Stimulated activated CD4-positive, alpha-beta T cell treated with anti-CD3 and anti-CD28 coated beads, Interleukin-2, amount 100 ng/mL, for 4 hours (primary cell): ENCODE data around the gene ANKRD42.

Experiments
- DNase-seq: peaks from one replicate; pipeline ENCODE4 v3.0.0-alpha.2; 2020; ENCODE audit warnings: low read depth

Gene ANKRD42

DNA sequence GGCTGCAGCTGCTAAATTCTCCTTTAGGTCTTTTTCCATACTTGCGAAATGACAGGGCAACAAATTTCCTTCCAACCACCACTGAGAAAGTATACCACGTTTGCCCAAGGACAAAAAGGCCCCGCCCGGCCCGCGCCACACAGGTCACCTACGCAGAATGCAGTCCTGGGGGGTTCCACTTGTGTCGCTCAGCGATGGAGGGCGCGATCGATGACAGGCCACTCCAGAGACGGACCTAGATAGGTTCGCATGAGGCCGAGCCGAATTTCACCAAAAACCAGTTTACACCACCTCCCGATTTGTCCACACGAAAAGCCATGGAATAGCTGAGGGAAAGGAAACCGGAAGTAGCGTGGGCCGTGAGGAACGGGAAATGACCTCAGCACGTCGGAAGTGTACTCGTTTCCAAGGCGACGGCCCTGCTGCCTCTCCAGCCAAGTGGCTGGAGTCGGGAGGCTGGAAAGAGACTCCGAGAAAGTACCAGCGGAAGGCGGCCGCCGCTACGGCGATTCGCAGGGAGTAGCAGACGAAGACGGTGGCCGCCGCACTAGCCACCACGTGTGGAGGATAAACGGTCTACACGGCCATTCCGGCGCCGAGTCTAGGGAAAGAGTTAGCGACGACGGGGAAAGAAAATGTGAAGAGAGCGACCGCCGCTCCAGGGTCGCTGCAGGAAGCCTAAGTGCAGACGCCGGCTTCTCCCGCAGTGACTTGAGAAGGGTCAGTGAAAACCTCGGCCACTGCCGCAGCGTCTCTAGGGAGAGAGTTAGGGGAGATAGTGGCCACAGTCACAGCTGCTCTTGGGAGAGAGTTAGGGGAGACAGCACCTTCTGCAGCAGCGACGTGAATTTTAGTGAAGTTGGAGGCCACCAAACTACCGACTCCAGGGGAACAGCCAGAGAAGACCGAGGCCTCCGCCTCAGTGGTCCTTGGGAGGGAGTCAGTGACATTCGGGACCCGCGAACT lies at the start of gene ANKRD42:
ANKRD42 (plus strand) TSS at position 398 of the 966 bp plus-strand sequence. CDS start 959 bp downstream, outside the sequence.
- peak; percentile 78 for DNase-seq

DNA sequence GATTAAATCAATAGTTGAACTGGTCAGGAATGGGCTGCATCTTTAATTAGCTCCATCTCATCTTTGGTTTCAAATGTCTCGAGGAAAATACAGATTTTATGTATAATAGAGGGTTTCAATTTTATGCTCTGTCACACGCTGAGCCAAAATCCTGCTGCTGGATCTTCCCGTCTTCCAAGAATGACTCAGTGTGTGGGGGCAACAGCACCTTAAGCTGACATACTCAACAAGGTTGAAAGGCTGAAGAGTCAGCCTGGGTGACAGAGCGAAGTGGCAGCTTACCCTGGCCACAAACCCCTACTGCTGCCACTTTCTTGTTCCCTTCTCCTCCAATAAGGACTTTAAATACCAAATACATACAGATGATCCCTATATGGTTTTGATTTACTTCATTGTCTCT lies 45.6 kb upstream of the ANKRD42 start:
- no peak for DNase-seq

DNA sequence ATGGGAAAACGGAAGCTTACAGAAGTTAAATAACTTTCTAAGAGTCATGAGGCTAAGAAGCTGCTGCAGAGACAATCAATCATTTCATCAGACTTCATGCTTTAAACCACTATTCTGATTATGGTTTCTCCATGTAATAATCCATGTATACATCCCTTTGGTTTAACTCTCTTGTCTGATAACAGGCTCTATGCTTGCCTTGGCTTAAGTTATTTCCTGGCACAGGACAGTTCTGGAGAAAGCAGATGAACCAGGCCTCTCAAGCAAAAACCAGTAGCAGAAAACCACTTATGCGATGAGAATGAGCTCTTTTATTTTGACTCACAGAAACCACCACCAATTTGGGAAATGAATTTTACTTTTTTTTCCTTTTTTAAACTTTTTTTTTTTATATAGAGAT lies 43.1 kb upstream of the ANKRD42 start:
- no peak for DNase-seq

DNA sequence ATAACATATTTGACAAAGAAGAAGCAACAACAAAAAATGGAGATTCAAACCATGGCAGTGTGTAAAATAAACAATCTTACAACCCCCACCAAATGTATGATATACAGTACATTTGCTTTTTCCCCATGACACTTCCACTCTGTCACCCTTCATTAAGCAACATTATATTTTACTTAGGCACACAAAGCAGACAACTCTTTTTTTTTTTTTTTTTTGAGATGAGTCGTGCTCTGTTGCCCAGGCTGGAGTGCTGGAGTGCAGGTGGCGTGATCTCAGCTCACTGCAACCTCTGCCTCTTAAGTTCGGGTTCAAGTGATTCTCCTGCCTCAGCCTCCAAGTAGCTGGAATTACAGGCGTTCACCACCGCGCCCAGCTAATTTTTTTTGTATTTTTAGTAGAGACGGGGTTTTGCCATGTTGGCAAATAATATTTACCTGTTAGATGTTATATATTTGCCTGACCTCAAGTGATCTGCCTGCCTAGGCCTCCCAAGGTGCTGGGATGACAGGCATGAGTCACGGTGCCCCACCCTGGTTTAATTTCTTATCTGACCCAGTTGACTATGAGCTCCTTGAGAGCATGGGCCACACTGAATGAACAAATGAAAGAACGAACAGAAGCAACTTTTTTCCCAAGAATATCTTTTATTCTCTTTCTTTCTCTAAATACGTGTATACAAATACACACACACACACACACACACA lies 42.1 kb upstream of the ANKRD42 start:
- no peak for DNase-seq

DNA sequence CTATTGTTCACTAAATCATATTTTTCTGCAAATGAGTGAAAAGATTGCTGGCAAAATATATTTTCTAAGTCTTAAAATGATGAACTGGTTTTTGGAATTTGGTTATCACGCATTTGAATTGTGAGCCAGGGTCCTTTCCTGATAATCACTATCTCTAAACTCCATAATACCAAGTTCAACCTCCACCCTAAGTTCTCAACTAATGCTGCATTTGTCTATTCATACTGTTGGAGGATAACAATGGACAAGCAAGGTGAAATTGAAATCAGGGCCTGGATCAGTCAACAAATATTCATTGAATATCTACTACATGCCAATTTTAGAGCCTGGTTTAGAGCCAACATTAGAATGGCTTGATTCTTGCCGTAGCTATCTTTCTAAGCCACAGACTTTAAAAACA lies 41.2 kb upstream of the ANKRD42 start:
- no peak for DNase-seq

DNA sequence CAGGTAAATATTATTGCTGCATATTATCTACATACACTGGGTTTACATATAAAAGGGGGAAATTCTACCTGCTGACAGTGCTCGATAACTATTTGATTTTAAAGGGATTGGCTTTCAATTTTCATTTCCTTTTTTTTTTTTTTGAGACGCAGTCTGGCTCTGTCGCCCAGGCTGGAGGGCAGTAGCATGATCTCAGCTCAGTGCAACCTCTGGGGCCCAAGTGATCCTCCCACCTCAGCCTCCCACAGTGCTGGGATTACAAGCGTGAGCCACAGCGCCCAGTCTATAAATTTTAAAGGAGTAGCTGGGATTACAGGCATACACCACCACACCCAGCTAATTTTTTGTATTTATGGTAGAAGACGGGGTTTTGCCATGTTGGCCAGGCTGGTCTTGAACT lies 39.7 kb upstream of the ANKRD42 start:
- no peak for DNase-seq

DNA sequence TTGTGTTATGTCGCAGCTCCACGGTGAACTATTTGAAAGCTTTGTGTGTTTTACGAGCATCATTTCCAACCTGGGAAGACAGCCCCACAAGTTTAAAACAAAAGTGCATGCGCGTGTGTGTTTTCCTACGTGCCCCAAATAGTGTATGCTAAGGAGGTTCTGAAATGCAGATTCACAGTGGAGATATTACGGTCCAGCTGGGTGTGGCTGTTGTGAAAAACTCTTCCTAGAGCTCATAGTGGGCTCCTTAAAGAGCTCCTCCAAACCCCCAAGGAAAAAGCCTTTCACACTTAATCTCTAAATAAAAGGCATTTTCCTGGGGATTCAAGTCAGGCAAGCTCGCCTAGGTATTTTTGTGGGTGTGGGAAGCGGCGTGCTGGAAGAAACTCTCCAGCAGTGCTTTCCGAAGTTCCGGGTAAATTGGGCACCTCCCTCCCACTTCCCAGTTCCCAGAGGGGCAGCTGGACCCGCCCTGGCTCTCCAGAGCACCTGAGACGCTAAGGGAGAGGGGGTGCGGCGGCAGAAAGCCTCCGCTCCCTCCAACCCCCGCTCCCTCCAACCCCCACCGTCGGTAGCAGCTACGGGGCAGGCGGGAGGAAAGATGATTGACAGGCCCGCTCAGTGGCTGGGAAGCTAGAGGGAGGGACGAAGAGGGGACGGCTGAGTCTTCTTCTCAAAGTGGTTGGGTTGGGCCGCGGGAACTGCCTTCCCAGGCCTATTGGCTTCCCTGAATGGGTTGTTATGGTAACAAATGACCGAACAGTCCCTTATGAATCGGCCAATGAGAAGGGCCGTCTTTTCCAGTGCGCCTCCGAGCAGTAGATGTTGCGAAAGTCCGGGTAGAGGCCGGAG lies 37.1 kb upstream of the ANKRD42 start:
- peak; percentile 97 for DNase-seq

DNA sequence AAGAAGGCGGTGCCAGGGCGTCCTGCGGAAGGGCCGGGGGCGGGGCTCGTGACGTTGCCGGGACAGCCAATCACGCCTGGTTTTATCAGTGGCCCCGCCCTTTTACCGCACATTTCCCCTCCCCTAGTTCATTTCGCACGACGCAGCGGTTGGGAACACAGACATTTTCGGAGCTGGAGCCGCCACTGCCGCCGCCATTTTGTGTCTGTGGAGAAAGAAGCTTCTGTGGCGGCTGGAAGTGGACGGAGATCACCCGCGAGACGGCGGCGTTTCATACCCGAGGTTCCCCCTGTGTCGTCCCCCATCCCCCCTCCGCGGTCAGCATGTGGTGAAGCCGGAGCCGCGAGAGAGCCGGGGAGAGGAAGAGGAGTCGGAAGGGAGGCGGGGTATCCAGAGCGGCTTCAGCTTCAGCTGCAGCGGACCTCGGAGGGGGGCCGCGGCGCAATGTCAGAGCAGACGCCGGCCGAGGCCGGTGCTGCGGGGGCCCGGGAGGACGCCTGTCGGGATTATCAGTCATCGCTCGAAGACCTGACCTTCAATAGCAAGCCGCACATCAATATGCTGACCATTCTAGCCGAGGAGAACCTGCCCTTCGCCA lies 36.4 kb upstream of the ANKRD42 start, which contains the start of gene PCF11:
PCF11 (plus strand) TSS at position 136 of the 598 bp plus-strand sequence; CDS start at position 445, 309 bp downstream.
- DNase-seq: no peak

DNA sequence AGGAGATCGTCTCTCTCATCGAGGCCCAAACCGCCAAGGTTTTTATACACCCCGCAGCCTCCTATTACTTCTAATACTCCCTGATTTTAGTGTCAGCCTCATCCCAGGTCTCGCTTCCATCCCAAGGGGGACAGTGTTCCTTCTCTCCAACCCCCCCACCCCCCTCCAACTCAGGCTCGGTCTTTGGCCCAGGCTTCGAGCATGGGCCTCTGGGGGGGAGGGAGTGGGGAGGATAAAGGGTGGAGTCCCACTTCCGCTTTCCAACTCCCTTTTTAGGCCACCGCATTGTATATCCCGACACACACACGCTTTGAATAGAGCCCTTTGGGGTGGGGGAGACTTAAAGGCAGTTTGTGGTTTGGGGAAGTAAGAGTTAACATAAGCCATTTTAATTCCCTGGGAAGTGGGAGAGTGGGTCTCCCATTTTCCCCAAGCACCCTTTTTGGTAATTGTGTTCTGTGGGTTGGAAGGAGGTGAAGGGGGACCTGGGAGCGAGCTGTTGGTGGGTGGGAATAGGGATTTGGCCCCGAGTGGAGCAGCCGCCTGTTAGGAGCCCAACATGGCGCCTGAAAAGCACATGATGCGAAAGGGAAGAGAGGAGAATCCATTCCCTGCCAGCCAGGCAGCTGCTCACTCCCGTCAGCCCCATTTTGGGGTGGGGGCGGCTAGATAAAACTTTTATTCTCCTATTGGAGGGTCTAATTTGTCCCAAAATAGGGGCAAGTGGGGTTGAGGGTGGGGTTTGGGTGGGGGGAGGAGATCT lies 35.7 kb upstream of the ANKRD42 start:
- DNase-seq: peak; percentile 24

DNA sequence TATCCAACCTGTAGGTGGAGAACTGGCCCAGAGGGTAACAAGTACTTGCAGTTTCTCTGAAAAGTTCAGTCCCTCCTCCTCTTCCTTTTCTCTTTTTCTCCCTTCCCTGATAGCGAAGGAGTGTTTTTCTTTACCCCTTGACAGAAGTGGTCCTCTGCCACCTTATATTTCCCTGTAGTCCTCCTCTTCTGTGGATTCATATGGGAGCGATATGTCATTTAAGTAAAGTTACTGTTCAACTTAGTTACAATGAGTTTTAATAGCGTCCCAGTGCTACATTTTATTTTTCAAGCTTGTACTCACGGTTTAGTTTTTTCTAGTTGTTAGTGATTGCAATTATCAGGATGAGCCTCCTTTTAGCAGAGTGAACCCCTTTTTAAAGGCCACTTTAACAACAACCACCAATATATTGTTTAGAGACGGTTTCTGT lies 35.1 kb upstream of the ANKRD42 start:
- DNase-seq: no peak

DNA sequence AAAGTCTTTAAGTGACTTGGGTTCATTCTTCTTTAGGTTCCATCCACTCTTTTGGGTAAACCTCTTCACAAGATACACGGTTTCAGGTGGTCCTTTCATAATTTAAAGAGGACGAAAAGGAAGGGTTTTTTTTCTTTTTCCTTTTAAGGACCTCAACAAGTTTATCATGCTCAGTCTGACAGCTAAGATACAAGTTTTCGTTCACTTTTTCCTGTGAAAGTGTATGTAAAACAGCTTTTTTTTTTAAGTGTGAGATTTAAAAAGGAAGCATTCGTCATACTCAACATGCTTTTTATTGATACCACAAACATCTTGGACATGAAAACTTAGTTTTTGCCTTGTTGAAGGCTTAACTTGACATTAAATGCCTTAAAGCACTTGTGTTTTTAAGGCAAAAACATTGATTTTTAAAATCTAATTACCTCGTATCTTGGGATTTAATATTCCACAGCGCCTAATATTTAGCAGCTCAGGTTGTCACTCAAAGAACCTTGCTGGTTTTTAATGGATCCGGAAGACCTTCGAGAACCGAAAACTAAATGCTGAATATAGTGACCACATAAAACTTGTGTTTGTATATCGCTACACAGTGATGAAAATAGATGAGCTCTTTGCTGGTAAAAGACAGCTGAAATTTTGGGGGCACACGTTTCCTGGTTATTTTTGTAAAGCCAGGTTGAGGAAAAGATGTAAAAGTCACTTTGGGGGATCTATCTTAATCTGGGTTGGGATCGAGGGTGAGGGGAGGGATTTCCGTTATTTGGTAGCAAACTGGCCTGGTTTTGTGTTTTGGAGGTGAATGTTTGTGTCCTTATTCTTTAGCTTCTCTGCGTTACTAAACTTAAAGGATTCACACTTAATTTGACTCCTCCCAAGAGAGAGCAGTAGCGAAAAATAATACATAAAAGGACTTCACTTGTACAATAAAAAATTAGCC lies 34.3 kb upstream of the ANKRD42 start:
- no peak for DNase-seq

DNA sequence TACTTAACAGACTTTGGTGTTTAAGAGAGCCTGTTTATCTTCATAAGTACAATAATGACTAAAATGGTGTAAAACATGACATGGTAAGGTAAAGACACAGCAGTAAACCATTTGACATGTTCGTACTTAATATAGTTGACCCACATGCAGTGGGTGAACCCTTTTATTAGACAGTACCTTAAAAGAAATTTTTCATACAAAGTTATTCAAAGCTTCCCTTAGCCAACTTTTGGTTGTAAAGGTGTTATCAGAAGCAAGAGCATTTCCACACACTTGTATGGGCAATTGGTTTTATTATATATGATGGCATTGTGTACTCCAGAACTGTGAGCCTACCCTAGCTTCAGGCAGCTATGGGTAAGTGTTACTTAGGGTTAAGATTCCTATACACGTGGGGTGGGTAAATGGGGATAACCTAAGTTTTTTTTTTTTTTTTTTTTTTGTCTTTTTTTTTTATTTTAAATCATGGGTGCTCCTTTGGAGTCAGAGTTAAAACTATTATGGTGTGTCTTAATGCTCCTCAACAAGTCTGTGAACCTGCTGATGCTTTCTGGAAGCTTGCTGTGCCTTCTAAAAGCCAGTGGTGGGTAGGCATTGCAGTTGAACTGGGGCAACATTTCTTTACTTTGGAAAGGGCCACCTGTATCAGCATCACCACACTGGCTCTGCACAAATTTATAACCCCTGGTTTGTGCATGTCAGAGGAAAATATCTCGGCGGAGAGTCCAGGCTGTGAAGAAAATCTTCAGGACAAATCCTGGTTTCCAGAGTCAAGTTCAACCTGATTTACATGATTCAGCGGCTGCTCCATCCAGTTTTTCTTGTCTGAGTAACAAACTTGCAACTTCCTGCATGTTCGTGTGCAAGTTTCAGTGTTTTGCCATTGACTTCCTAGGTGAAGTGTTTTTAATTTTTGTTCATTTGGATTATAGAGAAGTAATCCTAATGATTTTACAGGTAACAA lies 33.3 kb upstream of the ANKRD42 start:
- DNase-seq: no peak

DNA sequence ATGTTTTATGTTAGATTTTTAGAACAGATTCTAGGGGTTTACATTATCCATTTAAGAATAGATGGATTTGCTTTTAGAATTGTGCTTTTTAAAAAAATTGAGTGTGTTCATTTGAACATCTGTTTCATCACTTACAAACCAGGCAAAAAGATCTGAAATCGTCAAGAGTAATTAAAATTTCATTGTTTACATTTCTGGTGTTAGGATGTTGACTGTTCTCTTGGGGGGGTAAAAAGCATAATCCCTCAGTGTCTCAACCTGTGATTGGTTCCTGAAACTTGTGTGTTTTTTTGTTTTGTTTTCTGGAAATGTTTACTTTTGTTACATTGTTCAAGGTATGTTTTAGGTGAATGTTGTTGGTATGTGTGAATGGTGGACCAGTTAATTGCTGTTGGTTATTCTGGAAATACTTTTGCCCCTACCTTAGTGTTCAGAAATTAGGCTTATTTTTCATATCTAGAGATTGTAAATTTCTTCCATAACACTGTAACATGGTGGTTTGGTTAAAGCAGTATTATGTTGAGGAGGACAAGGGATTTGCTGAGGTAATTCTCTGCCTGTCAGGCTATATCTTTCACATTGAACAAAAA lies 31.8 kb upstream of the ANKRD42 start:
- no peak for DNase-seq

DNA sequence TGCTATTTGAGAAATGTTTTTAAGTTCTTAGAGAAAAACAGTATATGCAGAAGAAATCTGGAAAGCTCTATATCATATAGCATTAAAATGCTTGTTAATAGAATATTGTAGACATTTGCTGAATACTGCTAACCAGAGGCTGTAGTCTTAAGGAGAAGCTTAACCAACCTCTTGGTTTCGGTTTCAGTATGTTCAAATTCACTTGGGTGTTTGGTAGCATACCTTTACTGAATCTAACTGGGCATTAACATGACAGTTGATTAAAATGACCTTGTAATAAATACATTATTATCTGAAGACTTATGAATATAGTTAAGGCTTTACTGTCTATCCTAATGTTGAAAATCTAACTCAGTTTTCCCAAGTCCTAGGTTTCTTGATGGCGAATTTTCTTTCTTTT lies 31.1 kb upstream of the ANKRD42 start:
- DNase-seq: no peak

DNA sequence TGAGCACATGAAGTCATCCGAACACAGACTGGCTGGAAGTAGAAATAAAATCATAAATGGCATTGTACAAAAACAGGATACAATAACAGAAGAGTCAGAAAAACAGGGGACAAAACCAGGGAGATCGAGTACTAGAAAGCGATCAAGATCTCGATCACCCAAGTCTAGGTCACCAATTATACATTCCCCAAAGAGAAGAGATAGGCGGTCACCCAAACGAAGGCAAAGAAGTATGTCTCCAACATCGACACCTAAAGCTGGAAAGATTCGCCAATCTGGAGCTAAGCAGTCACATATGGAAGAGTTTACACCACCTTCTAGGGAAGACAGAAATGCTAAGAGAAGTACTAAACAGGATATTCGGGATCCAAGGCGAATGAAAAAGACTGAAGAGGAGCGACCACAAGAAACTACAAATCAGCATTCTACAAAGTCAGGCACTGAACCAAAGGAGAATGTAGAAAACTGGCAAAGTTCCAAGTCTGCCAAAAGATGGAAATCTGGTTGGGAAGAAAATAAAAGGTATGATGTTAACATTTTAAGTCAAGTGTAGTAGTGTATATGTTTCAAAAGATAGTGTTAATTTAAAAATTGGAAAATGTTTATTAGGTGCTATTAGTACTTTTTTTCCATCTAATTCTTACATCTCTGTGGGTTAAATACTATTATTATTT lies 27.2 kb upstream of the ANKRD42 start:
- no peak for DNase-seq

DNA sequence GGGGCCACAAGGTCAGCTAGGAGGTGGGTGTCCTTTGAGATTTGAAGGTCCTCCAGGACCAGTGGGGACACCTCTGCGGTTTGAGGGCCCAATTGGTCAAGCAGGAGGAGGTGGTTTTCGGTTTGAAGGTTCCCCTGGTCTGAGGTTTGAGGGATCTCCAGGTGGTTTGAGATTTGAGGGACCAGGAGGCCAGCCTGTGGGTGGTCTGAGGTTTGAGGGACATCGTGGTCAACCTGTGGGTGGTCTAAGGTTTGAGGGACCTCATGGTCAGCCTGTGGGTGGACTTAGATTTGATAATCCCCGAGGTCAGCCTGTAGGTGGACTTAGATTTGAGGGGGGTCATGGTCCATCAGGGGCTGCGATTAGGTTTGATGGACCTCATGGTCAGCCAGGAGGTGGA lies 24.8 kb upstream of the ANKRD42 start:
- DNase-seq: no peak

DNA sequence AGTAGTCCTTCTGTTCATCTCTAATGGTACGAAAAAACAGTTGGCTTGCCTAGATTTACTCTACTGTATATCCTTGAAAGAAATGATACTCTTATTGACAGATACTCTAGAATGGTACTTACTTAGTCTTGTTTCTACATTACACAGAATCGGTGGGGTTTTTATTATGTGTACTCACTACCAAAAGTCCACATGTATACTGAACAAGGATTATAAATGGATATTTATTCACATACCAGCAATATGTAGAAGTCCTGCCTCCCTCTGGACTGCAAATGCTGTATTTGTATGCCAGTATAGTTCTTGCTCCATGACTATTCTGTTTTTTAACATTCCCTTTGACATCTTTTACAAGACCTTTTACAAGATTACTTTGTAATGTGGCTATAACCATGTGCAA lies 22.6 kb upstream of the ANKRD42 start:
- no peak for DNase-seq

DNA sequence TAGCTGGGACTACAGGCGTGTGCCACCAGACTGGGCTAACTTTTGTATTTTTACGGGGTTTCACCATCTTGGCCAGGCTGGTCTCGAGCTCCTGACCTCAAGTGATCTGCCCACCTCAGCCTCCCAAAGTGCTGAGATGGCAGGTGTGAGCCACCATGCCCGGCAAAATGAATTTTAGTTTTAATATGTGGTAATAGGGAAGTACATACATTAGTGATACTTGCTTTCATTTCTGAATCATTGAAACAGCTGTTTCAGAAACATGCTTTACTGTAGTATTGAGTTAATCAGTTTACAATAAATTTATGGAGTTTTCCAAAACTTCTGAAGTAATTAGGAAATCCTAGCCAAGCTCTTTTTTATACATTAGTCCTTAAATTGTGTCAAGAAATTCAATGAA lies 21.0 kb upstream of the ANKRD42 start:
- DNase-seq: no peak
